H9 (cell line): ENCODE results near the gene SNRNP48. TPM values are rescaled to one million over a fixed set of nuclear protein-coding genes. Genes with fewer than 3 reads are reported as not detected.

Experiments used
- DNase-seq: peaks from one replicate; pipeline ENCODE4 v3.0.0-alpha.2; 2017
- H2AFZ ChIP-seq: one replicate; pipeline ENCODE4 v1.6.1; 2013; ENCODE audit warnings: mild to moderate bottlenecking, low read length, control low read depth, moderate library complexity
- H2AK5ac ChIP-seq: 2 replicates; pipeline ENCODE4 v1.6.1; 2013; ENCODE audit warnings: low read length, control low read depth, mixed read lengths; ENCODE audit not compliant: insufficient read length
- H2BK120ac ChIP-seq: one replicate; pipeline ENCODE4 v1.6.1; 2013; ENCODE audit warnings: low read depth, mild to moderate bottlenecking, low read length, control low read depth, inconsistent platforms; ENCODE audit not compliant: poor library complexity, severe bottlenecking
- H2BK12ac ChIP-seq: 2 replicates; pipeline ENCODE4 v1.6.1; 2013; ENCODE audit warnings: low read length, control low read depth, mixed read lengths, low read depth; ENCODE audit not compliant: insufficient read length
- H2BK15ac ChIP-seq: 2 replicates; pipeline ENCODE4 v1.6.1; 2013; ENCODE audit warnings: low read depth, low read length, control low read depth
- H2BK20ac ChIP-seq: one replicate; pipeline ENCODE4 v1.6.1; 2013; ENCODE audit warnings: low read depth, mild to moderate bottlenecking, low read length, control low read depth, inconsistent platforms; ENCODE audit not compliant: poor library complexity, severe bottlenecking
- H2BK5ac ChIP-seq: 2 replicates; pipeline ENCODE4 v1.6.1; 2013; ENCODE audit warnings: low read length, control low read depth, mixed read lengths; ENCODE audit not compliant: insufficient read length
- H3K14ac ChIP-seq: 2 replicates; pipeline ENCODE4 v1.6.1; 2013; ENCODE audit warnings: low read length, control low read depth; ENCODE audit not compliant: insufficient read depth
- H3K18ac ChIP-seq: 2 replicates; pipeline ENCODE4 v1.6.1; 2013; ENCODE audit warnings: low read depth, mild to moderate bottlenecking, mixed read lengths, low read length, control low read depth; ENCODE audit not compliant: insufficient read length
- H3K23ac ChIP-seq: 2 replicates; pipeline ENCODE4 v1.6.1; 2013; ENCODE audit warnings: low read length, control low read depth, mixed read lengths, low read depth; ENCODE audit not compliant: insufficient read length
- H3K23me2 ChIP-seq: 2 replicates; pipeline ENCODE4 v1.6.1; 2013; ENCODE audit warnings: low read depth, mild to moderate bottlenecking, mixed read lengths, low read length, control low read depth; ENCODE audit not compliant: insufficient read length, poor library complexity, severe bottlenecking
- H3K27ac ChIP-seq: 2 replicates; pipeline ENCODE4 v1.5.1; 2013; ENCODE audit warnings: low read length, control low read depth, mixed read lengths, low read depth; ENCODE audit not compliant: insufficient read length
- H3K27me3 ChIP-seq: 2 replicates; pipeline ENCODE4 v1.6.1; 2013; ENCODE audit warnings: low read length, control low read depth, inconsistent platforms; ENCODE audit not compliant: insufficient read depth
- H3K4ac ChIP-seq: 2 replicates; pipeline ENCODE4 v1.6.1; 2013; ENCODE audit warnings: low read depth, mild to moderate bottlenecking, control low read depth, inconsistent platforms, low read length, moderate library complexity
- H3K4me1 ChIP-seq: 2 replicates; pipeline ENCODE4 v1.6.1; 2013; ENCODE audit warnings: low read length, control low read depth, inconsistent platforms; ENCODE audit not compliant: insufficient read depth
- H3K4me2 ChIP-seq: 2 replicates; pipeline ENCODE4 v1.6.1; 2013; ENCODE audit warnings: low read length, control low read depth, mixed read lengths; ENCODE audit not compliant: insufficient read length, insufficient read depth
- H3K56ac ChIP-seq: 2 replicates; pipeline ENCODE4 v1.6.1; 2013; ENCODE audit warnings: low read depth, mild to moderate bottlenecking, mixed read lengths, low read length, control low read depth; ENCODE audit not compliant: insufficient read length
- H3K79me1 ChIP-seq: 2 replicates; pipeline ENCODE4 v1.6.1; 2013; ENCODE audit warnings: low read depth, mild to moderate bottlenecking, moderate library complexity, low read length, control low read depth, inconsistent platforms; ENCODE audit not compliant: insufficient read depth, poor library complexity, severe bottlenecking
- H3K79me2 ChIP-seq: 2 replicates; pipeline ENCODE4 v1.6.1; 2013; ENCODE audit warnings: low read length, control low read depth, inconsistent platforms; ENCODE audit not compliant: insufficient read depth
- H3K9ac ChIP-seq: 2 replicates; pipeline ENCODE4 v1.6.1; 2013; ENCODE audit warnings: low read length, control low read depth, mixed read lengths; ENCODE audit not compliant: insufficient read length; ENCODE audit errors: extremely low read depth
- H3K9me3 ChIP-seq: one replicate; pipeline ENCODE4 v1.6.1; 2013; ENCODE audit warnings: low read depth, low read length, inconsistent platforms; ENCODE audit not compliant: control insufficient read depth
- H3T11ph ChIP-seq: one replicate; pipeline ENCODE4 v1.6.1; 2013; ENCODE audit warnings: mild to moderate bottlenecking, low read length, control low read depth, inconsistent platforms
- H4K20me1 ChIP-seq: one replicate; pipeline ENCODE4 v1.6.1; 2013; ENCODE audit not compliant: control insufficient read depth, insufficient read length, insufficient read depth
- H4K5ac ChIP-seq: 2 replicates; pipeline ENCODE4 v1.6.1; 2013; ENCODE audit warnings: low read depth, mild to moderate bottlenecking, mixed read lengths, low read length, control low read depth; ENCODE audit not compliant: insufficient read length
- H4K8ac ChIP-seq: replicated peaks from 2 replicates; pipeline ENCODE4 v1.6.1; 2013; ENCODE audit warnings: low read length, control low read depth, mixed read lengths, low read depth; ENCODE audit not compliant: insufficient read length
- H4K91ac ChIP-seq: 2 replicates; pipeline ENCODE4 v1.6.1; 2013; ENCODE audit warnings: low read depth, mild to moderate bottlenecking, moderate library complexity, mixed read lengths, low read length, control low read depth; ENCODE audit not compliant: insufficient read length
- H3K27ac Mint-ChIP-seq, 3 experiments: 2 replicates in 2 of 3; 3 replicates in 1 of 3; pipeline ENCODE4 v1.8.0; 2020 to 2021; ENCODE audit warnings: mixed read lengths in 3 of 3, mild to moderate bottlenecking in 1 of 3, moderate library complexity in 1 of 3
- H3K27me3 Mint-ChIP-seq: 2 replicates; pipeline ENCODE4 v1.8.0; 2021; ENCODE audit warnings: low read depth, mild to moderate bottlenecking, moderate library complexity, mixed read lengths
- H3K36me3 Mint-ChIP-seq, 3 experiments: 2 replicates in 2 of 3; 3 replicates in 1 of 3; pipeline ENCODE4 v1.8.0; 2020 to 2021; ENCODE audit warnings: low read depth in 3 of 3, mixed read lengths in 3 of 3; ENCODE audit not compliant: insufficient read depth in 1 of 3
- H3K4me1 Mint-ChIP-seq, 2 experiments: 2 replicates each; pipeline ENCODE4 v1.8.0; 2020; ENCODE audit warnings: mixed read lengths in 2 of 2
- H3K4me3 Mint-ChIP-seq, 2 experiments: 2 replicates in 1 of 2; 3 replicates in 1 of 2; pipeline ENCODE4 v1.8.0; 2020 to 2021; ENCODE audit warnings: mild to moderate bottlenecking in 2 of 2, mixed read lengths in 2 of 2, moderate library complexity in 1 of 2
- H3K9me3 Mint-ChIP-seq, 2 experiments: 2 replicates in 1 of 2; 3 replicates in 1 of 2; pipeline ENCODE4 v1.8.0; 2020; ENCODE audit warnings: mild to moderate bottlenecking in 2 of 2, mixed read lengths in 2 of 2, moderate library complexity in 1 of 2
- WGBS: extraction: QIAGEN DNeasy Blood & Tissue Kit; methylation state at CpG from one replicate; pipeline ENCODE4 v1.1.7; 2013; ENCODE audit warnings: missing lambda C conversion rate, low lambda C conversion rate, mixed read lengths; ENCODE audit not compliant: insufficient read length; ENCODE audit errors: extremely low coverage; 5-methylcytosine and 5-hydroxymethylcytosine counted together
- total RNA-seq: library from RNA; stranded (reverse); gene quantifications from 2 replicates; pipeline ENCODE4 v1.2.1, GENCODE V29; 2021
- TF ChIP-seq, protein P1 (sequence below): fragments of 200-600 bp; sonication (generic); conservative IDR thresholded peaks from 3 replicates; pipeline ENCODE4 v1.8.0; 2021; ENCODE audit warnings: antibody characterized with exemption, mild to moderate bottlenecking

SNRNP48 gene
- total RNA-seq, 1 experiment from 2014 or later, result 16.9 TPM

DNA sequence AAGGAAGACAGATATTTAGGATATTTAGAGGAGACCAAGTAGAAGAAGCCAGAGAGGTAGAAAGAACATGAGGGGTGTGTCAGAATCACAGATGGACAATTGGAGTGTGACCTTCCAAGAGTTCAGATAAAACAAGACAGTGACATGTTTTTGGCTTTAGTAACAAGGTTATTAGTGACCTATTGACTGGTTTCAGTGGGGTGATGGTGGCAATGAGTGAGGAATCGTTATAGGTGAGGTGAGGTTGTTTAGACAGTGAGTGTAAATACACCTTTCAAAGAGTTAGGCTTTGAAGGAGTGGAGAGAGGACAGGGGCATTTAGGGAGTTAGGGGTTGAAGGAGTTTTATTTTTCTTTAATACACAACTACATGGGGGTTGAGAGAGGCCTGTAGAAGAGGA is 3.2 kb downstream of the SNRNP48 start:
- Histone ChIP-seq H3K56ac (no peak overlapping the region), H2AK5ac (no peak overlapping the region), H2BK5ac (no peak overlapping the region), H3K9ac (no peak overlapping the region), H3K23ac (no peak overlapping the region), H3K4me1 (no peaks in the 10 kb centered on the region; the same call in 1 of the 2 replicates), H2BK12ac (no peak overlapping the region), H2BK20ac (no peak overlapping the region), H3K4me2 (no peak overlapping the region), H4K8ac (no peak overlapping the region), H2BK120ac (no peak overlapping the region), H4K20me1 (no peaks in the 10 kb centered on the region), H3K4ac (no peak overlapping the region), H3K27ac (no peak overlapping the region), H3K23me2 (peaks cover 4% of the 10 kb centered on the region), H3K18ac (no peak overlapping the region), H3T11ph (no peak overlapping the region), H3K79me2 (peaks cover 15% of the 10 kb centered on the region; the same call in 1 of the 2 replicates), H2BK15ac (no peak overlapping the region), H3K79me1 (no peaks in the 10 kb centered on the region), H2AFZ (no peak overlapping the region), H3K9me3 (no peaks in the 10 kb centered on the region), H4K5ac (no peak overlapping the region), H3K14ac (no peak overlapping the region), H4K91ac (no peak overlapping the region), H3K27me3 (no peaks in the 10 kb centered on the region)
- 0 out of 7 replicates have a peak overlapping the region, but pooled peaks of 1 of the 3 experiments have one; percentile 3 for H3K27ac Mint-ChIP-seq
- peaks cover 22 to 40% (median 39%) of the 10 kb centered on the region in 3 experiments; a peak in 6 of 7 replicates for H3K36me3 Mint-ChIP-seq
- DNase-seq, result no peak
- H3K4me3 Mint-ChIP-seq, result no peak overlapping the region
- no peaks in the 10 kb centered on the region for H3K27me3 Mint-ChIP-seq
- no CpG with 5 or more reads among the region's 1 CpG for WGBS
- peaks cover 21 to 24% of the 10 kb centered on the region in 2 experiments for H3K4me1 Mint-ChIP-seq
- H3K9me3 Mint-ChIP-seq, result no peaks in the 10 kb centered on the region
- TF ChIP-seq, protein P1, sequence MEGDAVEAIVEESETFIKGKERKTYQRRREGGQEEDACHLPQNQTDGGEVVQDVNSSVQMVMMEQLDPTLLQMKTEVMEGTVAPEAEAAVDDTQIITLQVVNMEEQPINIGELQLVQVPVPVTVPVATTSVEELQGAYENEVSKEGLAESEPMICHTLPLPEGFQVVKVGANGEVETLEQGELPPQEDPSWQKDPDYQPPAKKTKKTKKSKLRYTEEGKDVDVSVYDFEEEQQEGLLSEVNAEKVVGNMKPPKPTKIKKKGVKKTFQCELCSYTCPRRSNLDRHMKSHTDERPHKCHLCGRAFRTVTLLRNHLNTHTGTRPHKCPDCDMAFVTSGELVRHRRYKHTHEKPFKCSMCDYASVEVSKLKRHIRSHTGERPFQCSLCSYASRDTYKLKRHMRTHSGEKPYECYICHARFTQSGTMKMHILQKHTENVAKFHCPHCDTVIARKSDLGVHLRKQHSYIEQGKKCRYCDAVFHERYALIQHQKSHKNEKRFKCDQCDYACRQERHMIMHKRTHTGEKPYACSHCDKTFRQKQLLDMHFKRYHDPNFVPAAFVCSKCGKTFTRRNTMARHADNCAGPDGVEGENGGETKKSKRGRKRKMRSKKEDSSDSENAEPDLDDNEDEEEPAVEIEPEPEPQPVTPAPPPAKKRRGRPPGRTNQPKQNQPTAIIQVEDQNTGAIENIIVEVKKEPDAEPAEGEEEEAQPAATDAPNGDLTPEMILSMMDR, result no peak
